ENCODE measurements around the gene RPS19.

GRCh38 chr19:41883821-41884733 is 24.0 kb downstream of the RPS19 start:
- TF ChIP-seq, protein P1, sequence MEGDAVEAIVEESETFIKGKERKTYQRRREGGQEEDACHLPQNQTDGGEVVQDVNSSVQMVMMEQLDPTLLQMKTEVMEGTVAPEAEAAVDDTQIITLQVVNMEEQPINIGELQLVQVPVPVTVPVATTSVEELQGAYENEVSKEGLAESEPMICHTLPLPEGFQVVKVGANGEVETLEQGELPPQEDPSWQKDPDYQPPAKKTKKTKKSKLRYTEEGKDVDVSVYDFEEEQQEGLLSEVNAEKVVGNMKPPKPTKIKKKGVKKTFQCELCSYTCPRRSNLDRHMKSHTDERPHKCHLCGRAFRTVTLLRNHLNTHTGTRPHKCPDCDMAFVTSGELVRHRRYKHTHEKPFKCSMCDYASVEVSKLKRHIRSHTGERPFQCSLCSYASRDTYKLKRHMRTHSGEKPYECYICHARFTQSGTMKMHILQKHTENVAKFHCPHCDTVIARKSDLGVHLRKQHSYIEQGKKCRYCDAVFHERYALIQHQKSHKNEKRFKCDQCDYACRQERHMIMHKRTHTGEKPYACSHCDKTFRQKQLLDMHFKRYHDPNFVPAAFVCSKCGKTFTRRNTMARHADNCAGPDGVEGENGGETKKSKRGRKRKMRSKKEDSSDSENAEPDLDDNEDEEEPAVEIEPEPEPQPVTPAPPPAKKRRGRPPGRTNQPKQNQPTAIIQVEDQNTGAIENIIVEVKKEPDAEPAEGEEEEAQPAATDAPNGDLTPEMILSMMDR (IDR thresholded peaks at IDR 0.05) = peak in 3 of 6 experiments; percentile 8 to 41 (median 27)
- peak; percentile 68 to 94 for TF ChIP-seq POLR2A (IDR thresholded peaks at IDR 0.05)
